ENCODE measurements around the gene NDUFS3.
"Not testable (repeated sequence)": the region's sequence is repeated elsewhere in the genome, so short reads cannot be mapped to it uniquely, and the experiment has no call there.

Gene NDUFS3

GRCh38 chr11:47558695-47559094 lies 20.2 kb upstream of the NDUFS3 start:
- POLR2A ChIA-PET, result no interaction called here
- no peak for DNase-seq (ENCODE audit: extremely low spot score)
- CTCF ChIA-PET, result interaction anchor here (1.2 kb wide), 1 partner anchor 18 kb away, joined by 4 read pairs; no protein-coding TSS in a partner anchor
- no peak for TF ChIP-seq CTCF (IDR thresholded peaks at IDR 0.05; ENCODE audit: control extremely low read depth, extremely low read depth, low read depth, missing control alignments)

- no peak for TF ChIP-seq CTCF (IDR thresholded peaks at IDR 0.05; ENCODE audit: control extremely low read depth, extremely low read depth, low read depth, missing control alignments)
- POLR2A ChIA-PET, result no interaction called here
- CTCF ChIA-PET, result interaction anchor here (1.6 kb wide), 1 partner anchor 18 kb away, joined by 4 read pairs; the partner anchor contains the start of gene KBTBD4
- no peak for DNase-seq (ENCODE audit: extremely low spot score)
Measured at GRCh38 chr11:47560426-47560825, 18.4 kb upstream of the NDUFS3 start.

DNA sequence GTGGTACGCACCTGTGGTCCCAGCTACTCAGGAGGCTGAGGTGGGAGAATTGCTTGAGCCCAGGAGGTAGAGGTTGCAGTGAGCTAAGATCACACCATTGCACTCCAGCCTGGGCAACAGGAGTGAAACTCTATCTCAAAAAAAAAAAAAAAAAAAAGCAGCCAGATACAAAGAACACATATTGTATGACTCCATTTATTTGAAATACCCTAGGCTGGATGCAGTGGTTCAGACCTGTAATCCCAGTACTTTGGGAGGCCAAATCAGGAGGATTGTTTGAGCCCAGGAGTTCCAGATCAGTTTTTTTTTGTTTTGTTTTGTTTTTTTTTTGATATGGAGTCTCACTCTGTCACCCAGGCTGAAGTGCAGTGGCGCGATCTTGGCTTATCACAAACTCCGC lies 16.5 kb upstream of the NDUFS3 start:
- DNase-seq (ENCODE audit: extremely low spot score); CTCF ChIA-PET; POLR2A ChIA-PET: not testable (repeated sequence)

- not testable (repeated sequence) for DNase-seq (ENCODE audit: extremely low spot score)
- ChIA-PET CTCF (interaction anchor here (0.9 to 5.4 kb wide), 7 partner anchors 9 to 208 kb away, joined by 3 to 43 read pairs (median 4); partner anchors contain the start of genes CELF1, KBTBD4 and NDUFS3), POLR2A (interaction anchor here (0.6 to 0.7 kb wide), 2 partner anchors 95 to 146 kb away, joined by 3 to 5 read pairs; no protein-coding TSS in a partner anchor)
Measured at GRCh38 chr11:47564366-47564765, 14.5 kb upstream of the NDUFS3 start.

- TF ChIP-seq CTCF (IDR thresholded peaks at IDR 0.05; ENCODE audit: control extremely low read depth, extremely low read depth, low read depth, missing control alignments), result no peak
- ChIA-PET CTCF (interaction anchor here (0.9 to 5.4 kb wide), 6 partner anchors 10 to 207 kb away, joined by 3 to 43 read pairs (median 4); partner anchors contain the start of genes CELF1, KBTBD4 and NDUFS3), POLR2A (interaction anchor here (0.5 to 0.6 kb wide), 2 partner anchors 36 to 95 kb away, joined by 3 read pairs; no protein-coding TSS in a partner anchor)
- no peak for DNase-seq (ENCODE audit: extremely low spot score)
Measured at GRCh38 chr11:47564933-47565339, 13.9 kb upstream of the NDUFS3 start.

- CTCF ChIA-PET, result interaction anchor here (1.0 to 5.4 kb wide), 6 partner anchors 11 to 207 kb away, joined by 3 to 43 read pairs (median 5); partner anchors contain the start of genes CELF1, KBTBD4 and NDUFS3
- peak; percentile 88 for DNase-seq (ENCODE audit: extremely low spot score)
- POLR2A ChIA-PET, result interaction anchor here (0.5 kb wide), 1 partner anchor 36 kb away, joined by 3 read pairs; no protein-coding TSS in a partner anchor
- TF ChIP-seq CTCF (IDR thresholded peaks at IDR 0.05; ENCODE audit: control extremely low read depth, extremely low read depth, low read depth, missing control alignments), result no peak
Measured at GRCh38 chr11:47565340-47566148, 13.3 kb upstream of the NDUFS3 start, which contains the start of gene PTPMT1. Gene PTPMT1, plus strand, starts transcription at chr11:47565599. Its CDS starts 24 bp downstream, at chr11:47565623.

DNA sequence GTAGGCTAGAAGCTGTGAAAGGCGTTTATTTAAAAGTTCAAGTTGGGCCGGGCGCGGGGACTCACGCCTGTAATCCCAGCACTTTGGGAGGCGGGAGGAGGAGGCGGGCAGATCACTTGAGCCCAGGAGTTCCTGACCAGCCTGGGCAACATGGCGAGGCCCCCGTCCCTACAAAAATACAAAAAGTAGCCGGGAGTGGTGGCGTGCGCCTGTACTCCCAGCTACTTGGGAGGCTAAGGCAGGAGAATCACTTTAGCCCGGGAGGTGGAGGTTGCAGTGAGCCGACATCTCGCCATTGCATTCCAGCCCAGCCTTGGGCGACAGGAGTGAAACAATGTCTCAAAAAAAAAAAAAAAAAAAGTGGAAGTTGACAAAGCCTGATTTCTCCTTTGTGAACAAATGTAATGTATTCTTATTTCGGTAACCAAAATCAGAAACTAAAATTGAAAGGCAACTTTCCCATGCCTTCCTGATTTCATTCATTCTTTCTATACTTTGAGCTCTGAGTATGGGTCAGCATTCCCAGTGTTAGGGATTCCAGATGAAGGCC lies 12.7 kb upstream of the NDUFS3 start:
- CTCF ChIA-PET, result interaction anchor here (1.0 to 5.4 kb wide), 2 partner anchors 11 to 12 kb away, joined by 6 to 43 read pairs; partner anchors contain the start of genes CELF1, KBTBD4 and NDUFS3
- POLR2A ChIA-PET, result no interaction called here
- DNase-seq (ENCODE audit: extremely low spot score), result no peak
- TF ChIP-seq CTCF (IDR thresholded peaks at IDR 0.05; ENCODE audit: control extremely low read depth, extremely low read depth, low read depth, missing control alignments), result no peak

Measured in GM10248 (cell line).